ENCODE results near the gene ZNF599. TPM values are rescaled to one million over a fixed set of nuclear protein-coding genes. Genes with fewer than 3 reads are reported as not detected.

The ZNF599 gene
- total RNA-seq (2014; rRNA removed): not detected in 2 replicates
- Bru-seq, nascent RNA: percentile 8 among the genes with signal in this experiment
- BruChase-seq, experiment 1, labeled RNA remaining after a 6-hour chase: percentile 11 among the genes with signal in this experiment
- percentile 8 among the genes with signal in this experiment for BruChase-seq, experiment 2, labeled RNA remaining after a 2-hour chase
- long read RNA-seq: 0 reads

DNA sequence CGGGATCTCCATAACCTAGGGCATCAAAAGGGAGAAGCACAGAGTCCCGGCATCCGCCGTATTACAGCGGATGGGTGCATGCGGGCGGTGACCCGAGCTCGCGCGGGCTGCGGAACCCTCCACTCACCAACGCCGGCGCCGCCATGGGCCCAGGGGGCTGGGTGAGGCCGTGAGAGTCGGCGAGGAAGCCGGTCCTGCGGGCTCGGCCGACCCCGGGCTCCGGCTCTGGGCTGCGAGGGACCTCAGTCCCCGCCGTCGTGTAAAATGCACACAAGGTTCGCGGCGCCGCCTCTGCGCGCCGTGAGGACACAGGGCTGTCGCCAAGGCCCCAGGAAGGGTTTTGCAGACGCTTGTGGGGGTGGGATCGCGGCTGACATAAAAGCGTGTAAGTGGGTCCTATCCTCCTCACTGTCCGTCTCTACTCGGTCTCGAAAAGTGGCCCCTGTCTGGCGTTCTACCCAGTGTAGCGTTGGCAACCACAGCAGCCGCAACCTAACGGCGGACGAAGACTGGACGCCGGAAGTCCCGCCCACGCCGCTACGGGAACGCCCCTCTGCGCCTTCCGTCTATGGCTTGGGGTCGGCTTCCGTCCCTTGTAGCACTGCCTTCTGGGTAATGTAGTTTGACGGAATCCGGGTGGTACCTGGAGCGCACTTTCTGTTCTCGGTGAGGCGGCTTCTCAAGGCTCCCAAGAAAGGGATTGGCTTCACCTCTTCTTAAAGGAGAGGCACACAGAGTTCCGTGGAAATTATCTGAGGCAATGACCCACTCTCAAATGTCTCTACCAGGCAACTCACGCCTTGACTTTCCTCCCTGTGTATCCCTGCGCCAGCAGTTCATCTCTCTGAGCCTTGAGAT lies at the start of gene ZNF599:
TSS of gene ZNF599 (minus strand) at position 519 of the 858 bp plus-strand sequence. CDS start at position 145, 374 bp downstream.
- Histone ChIP-seq H3K27me3 (ENCODE audit: low read length) (no peaks in the 10 kb centered on the region), H3K9me2 (replicated peaks; ENCODE audit: low read length) (no peaks in the 10 kb centered on the region), H4K20me1 (ENCODE audit: low read length) (no peaks in the 10 kb centered on the region), H3K27ac (ENCODE audit: low read length) (no peak within 1 kb of the TSS), H3K9me3 (ENCODE audit: low read length) (no peaks in the 10 kb centered on the region), H3K79me2 (ENCODE audit: low read length) (no peaks in the 10 kb centered on the region), H3K36me3 (ENCODE audit: low read depth, low read length) (no peaks in the 10 kb centered on the region), H3K9ac (ENCODE audit: low read length) (no peak within 1 kb of the TSS), H3K4me2 (ENCODE audit: low read length) (no peak within 1 kb of the TSS), H3K4me3 (ENCODE audit: low read length) (no peak within 1 kb of the TSS), H2AFZ (ENCODE audit: low read length) (no peak within 1 kb of the TSS), H3F3A (ENCODE audit: low read length, unreplicated experiment) (no peaks in the 10 kb centered on the region), H3K4me1 (ENCODE audit: insufficient read depth, low read length) (no peaks in the 10 kb centered on the region)
- CTCF ChIA-PET: no interaction called here
- no peak for TF ChIP-seq EZH2 (IDR thresholded peaks at IDR 0.05; ENCODE audit: low read length, unreplicated experiment)
- intact Hi-C loops (cut with micrococcal nuclease): no loop called here
- no peak for DNase-seq
- POLR2A ChIA-PET (ENCODE audit: unreplicated experiment): no interaction called here
- ATAC-seq: no peak
- no TSS peak for BruUV-seq (replicated peaks)

DNA sequence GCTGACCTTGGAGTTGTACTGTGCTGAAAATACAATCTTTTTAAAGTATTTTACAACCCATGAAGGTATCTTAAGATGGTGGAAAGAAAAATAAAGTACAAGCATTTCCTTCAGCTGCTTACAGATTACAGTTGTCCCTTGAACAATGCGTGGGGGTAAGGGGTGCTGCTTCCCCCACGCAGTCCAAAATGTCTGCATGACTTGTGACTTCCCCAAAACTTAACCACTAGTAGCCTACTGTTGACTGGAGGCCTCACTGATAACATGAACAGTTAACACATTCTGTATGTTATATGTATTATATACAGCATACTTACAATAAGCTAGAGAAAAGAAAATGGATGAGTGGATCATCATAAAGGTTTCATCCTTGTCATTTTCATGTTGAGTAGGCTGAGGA lies 45.3 kb upstream of the ZNF599 start:
- ATAC-seq (no peak), DNase-seq (no peak)
- intact Hi-C loops (cut with micrococcal nuclease): no loop called here
- H3K4me2 ChIP-seq (ENCODE audit: low read length): no peak overlapping the region
- TF ChIP-seq EZH2phosphoT487 (IDR thresholded peaks at IDR 0.05; ENCODE audit: borderline replicate concordance, low read length) (no peak), EZH2 (IDR thresholded peaks at IDR 0.05; ENCODE audit: low read length, unreplicated experiment) (no peak)
- no peaks in the 10 kb centered on the region for H4K20me1 ChIP-seq (ENCODE audit: low read length)
- POLR2A ChIA-PET (ENCODE audit: unreplicated experiment): no interaction called here
- no peak overlapping the region for H2AFZ ChIP-seq (ENCODE audit: low read length)
- H3K79me2 ChIP-seq (ENCODE audit: low read length): no peaks in the 10 kb centered on the region
- no peaks in the 10 kb centered on the region for H3F3A ChIP-seq (ENCODE audit: low read length, unreplicated experiment)
- H3K9me3 ChIP-seq (ENCODE audit: low read length): no peaks in the 10 kb centered on the region
- H3K36me3 ChIP-seq (ENCODE audit: low read depth, low read length): no peaks in the 10 kb centered on the region
- H3K27ac ChIP-seq (ENCODE audit: low read length): no peak overlapping the region
- no peak overlapping the region for H3K9ac ChIP-seq (ENCODE audit: low read length)
- no peaks in the 10 kb centered on the region for H3K4me1 ChIP-seq (ENCODE audit: insufficient read depth, low read length)
- no TSS peak for BruUV-seq (replicated peaks)
- no peaks in the 10 kb centered on the region for H3K9me2 ChIP-seq (replicated peaks; ENCODE audit: low read length)
- no peaks in the 10 kb centered on the region for H3K27me3 ChIP-seq (ENCODE audit: low read length)
- CTCF ChIA-PET: no interaction called here
- no peak overlapping the region for H3K4me3 ChIP-seq (ENCODE audit: low read length)

DNA sequence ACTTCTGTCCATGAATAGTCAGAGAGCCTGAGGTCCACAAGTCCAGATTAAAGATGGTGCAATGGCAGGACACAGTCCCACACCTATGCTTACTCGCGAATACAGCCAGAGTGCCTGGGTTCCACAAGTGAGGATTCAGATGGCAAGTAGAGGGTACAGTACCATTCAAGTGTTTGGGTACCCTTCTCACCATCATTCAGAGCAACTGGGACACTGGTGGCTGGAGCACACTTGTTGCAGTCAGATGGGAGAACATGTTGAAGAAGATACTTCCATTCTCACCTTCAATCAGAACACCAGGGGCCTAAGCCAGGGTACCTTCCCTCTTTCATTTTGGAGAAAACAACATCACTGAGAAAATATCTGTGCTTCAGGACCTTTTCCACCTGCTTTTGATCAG lies 43.7 kb upstream of the ZNF599 start:
- intact Hi-C loops (cut with micrococcal nuclease): no loop called here
- Histone ChIP-seq H3K4me2 (ENCODE audit: low read length) (no peak overlapping the region), H3K36me3 (ENCODE audit: low read depth, low read length) (no peaks in the 10 kb centered on the region), H4K20me1 (ENCODE audit: low read length) (no peaks in the 10 kb centered on the region), H3K9ac (ENCODE audit: low read length) (no peak overlapping the region), H3K27ac (ENCODE audit: low read length) (no peak overlapping the region), H3K4me1 (ENCODE audit: insufficient read depth, low read length) (no peaks in the 10 kb centered on the region), H3K9me3 (ENCODE audit: low read length) (no peaks in the 10 kb centered on the region), H3K4me3 (ENCODE audit: low read length) (no peak overlapping the region), H3F3A (ENCODE audit: low read length, unreplicated experiment) (no peaks in the 10 kb centered on the region), H3K79me2 (ENCODE audit: low read length) (no peaks in the 10 kb centered on the region), H2AFZ (ENCODE audit: low read length) (no peak overlapping the region), H3K27me3 (ENCODE audit: low read length) (no peaks in the 10 kb centered on the region), H3K9me2 (replicated peaks; ENCODE audit: low read length) (no peaks in the 10 kb centered on the region)
- no peak for DNase-seq
- no TSS peak for BruUV-seq (replicated peaks)
- POLR2A ChIA-PET (ENCODE audit: unreplicated experiment): no interaction called here
- CTCF ChIA-PET: no interaction called here
- no peak for ATAC-seq
- TF ChIP-seq EZH2phosphoT487 (IDR thresholded peaks at IDR 0.05; ENCODE audit: borderline replicate concordance, low read length) (no peak), CTCF (conservative IDR thresholded peaks at IDR 0.05; ENCODE audit: low read depth, low read length) (no peak), EZH2 (IDR thresholded peaks at IDR 0.05; ENCODE audit: low read length, unreplicated experiment) (no peak)

Data from PC-3 (cell line).